ENCODE measurements around the gene PPP2R2B.

Gene PPP2R2B

GRCh38 chr5:146888351-146888978 lies 9.9 kb upstream of the PPP2R2B start:
- no peak for DNase-seq (ENCODE audit: low read depth in 2 of 2)

GRCh38 chr5:146884066-146884626 lies 5.6 kb upstream of the PPP2R2B start:
- DNase-seq (ENCODE audit: low read depth in 2 of 2): no peak

- no peak for DNase-seq (ENCODE audit: low read depth in 2 of 2)
These were observed 5.0 kb upstream of the PPP2R2B start for GRCh38 chr5:146883511-146883910.

- no peak for DNase-seq (ENCODE audit: low read depth in 2 of 2)
These were observed 2.4 kb upstream of the PPP2R2B start for GRCh38 chr5:146880966-146881365.

- DNase-seq (ENCODE audit: low read depth in 2 of 2): no peak
These were observed 628 bp downstream of the PPP2R2B start for GRCh38 chr5:146877783-146878475.

- DNase-seq (ENCODE audit: low read depth in 2 of 2): no peak
These were observed 1.3 kb downstream of the PPP2R2B start for GRCh38 chr5:146877178-146877681.

GRCh38 chr5:146873186-146873917 lies 5.2 kb downstream of the PPP2R2B start:
- DNase-seq (ENCODE audit: low read depth in 2 of 2): no peak

GRCh38 chr5:146872188-146872587 lies 6.4 kb downstream of the PPP2R2B start:
- DNase-seq (ENCODE audit: low read depth in 2 of 2): no peak

GRCh38 chr5:146867996-146868708 lies 10.4 kb downstream of the PPP2R2B start:
- no peak for DNase-seq (ENCODE audit: low read depth in 2 of 2)

- no peak for DNase-seq (ENCODE audit: low read depth in 2 of 2)
These were observed 12.3 kb downstream of the PPP2R2B start for GRCh38 chr5:146866263-146866662.

GRCh38 chr5:146862641-146863040 lies 15.9 kb downstream of the PPP2R2B start:
- DNase-seq (ENCODE audit: low read depth in 2 of 2): no peak

- no peak for DNase-seq (ENCODE audit: low read depth in 2 of 2)
These were observed 18.2 kb downstream of the PPP2R2B start for GRCh38 chr5:146860213-146860893.

GRCh38 chr5:146852089-146852488 lies 26.5 kb downstream of the PPP2R2B start:
- DNase-seq (ENCODE audit: low read depth in 2 of 2): no peak

- DNase-seq (ENCODE audit: low read depth in 2 of 2): no peak
These were observed 27.4 kb downstream of the PPP2R2B start for GRCh38 chr5:146851133-146851532.

GRCh38 chr5:146849694-146850303 lies 28.8 kb downstream of the PPP2R2B start:
- DNase-seq (ENCODE audit: low read depth in 2 of 2): no peak

GRCh38 chr5:146848133-146848532 lies 30.4 kb downstream of the PPP2R2B start:
- DNase-seq (ENCODE audit: low read depth in 2 of 2): no peak

- DNase-seq (ENCODE audit: low read depth in 2 of 2): no peak
These were observed 38.5 kb downstream of the PPP2R2B start for GRCh38 chr5:146840016-146840415.

- DNase-seq (ENCODE audit: low read depth in 2 of 2): no peak
These were observed 42.2 kb downstream of the PPP2R2B start for GRCh38 chr5:146836226-146836842.

GRCh38 chr5:146832985-146833732 lies 45.4 kb downstream of the PPP2R2B start:
- no peak for DNase-seq (ENCODE audit: low read depth in 2 of 2)

- DNase-seq (ENCODE audit: low read depth in 2 of 2): no peak
These were observed 50.2 kb downstream of the PPP2R2B start for GRCh38 chr5:146828385-146828784.

Data from stimulated activated CD4-positive, alpha-beta T cell treated with anti-CD3 and anti-CD28 coated beads, Interleukin-1b, Interleukin-23, amount 100 ng/mL, for 1 hour (primary cell).